ENCODE measurements around the gene DOCK4.

Gene DOCK4

GRCh38 chr7:111771638-111772037 lies 434.6 kb downstream of the DOCK4 start:
- CTCF ChIA-PET, result no interaction called here
- Mint-ChIP-seq H3K27me3 (peaks cover 7% of the 10 kb centered on the region), H3K36me3 (no peaks in the 10 kb centered on the region), H3K4me3 (no peak overlapping the region), H3K4me1 (no peaks in the 10 kb centered on the region), H3K27ac (no peak overlapping the region), H3K9me3 (no peaks in the 10 kb centered on the region)
- DNase-seq, result no peak

- H3K4me3 Mint-ChIP-seq, result no peak overlapping the region
- H3K27ac Mint-ChIP-seq, result no peak overlapping the region
- no peaks in the 10 kb centered on the region for H3K4me1 Mint-ChIP-seq
- CTCF ChIA-PET, result no interaction called here
- no peaks in the 10 kb centered on the region for H3K9me3 Mint-ChIP-seq
- DNase-seq, result no peak
- peaks cover 7% of the 10 kb centered on the region for H3K27me3 Mint-ChIP-seq
- no peaks in the 10 kb centered on the region for H3K36me3 Mint-ChIP-seq
Observed at GRCh38 chr7:111770116-111770515, 436.1 kb downstream of the DOCK4 start.

- H3K9me3 Mint-ChIP-seq, result no peaks in the 10 kb centered on the region
- no peaks in the 10 kb centered on the region for H3K36me3 Mint-ChIP-seq
- H3K27me3 Mint-ChIP-seq, result no peaks in the 10 kb centered on the region
- H3K27ac Mint-ChIP-seq, result no peak overlapping the region
- no peak for DNase-seq
- CTCF ChIA-PET, result interaction anchor here (0.6 kb wide), 1 partner anchor 648 kb away, joined by 3 read pairs; no protein-coding TSS in a partner anchor
- H3K4me1 Mint-ChIP-seq, result no peaks in the 10 kb centered on the region
- H3K4me3 Mint-ChIP-seq, result no peak overlapping the region
Observed at GRCh38 chr7:111765751-111766643, 440.2 kb downstream of the DOCK4 start.

GRCh38 chr7:111763221-111763801 lies 442.9 kb downstream of the DOCK4 start:
- no peaks in the 10 kb centered on the region for H3K36me3 Mint-ChIP-seq
- H3K27me3 Mint-ChIP-seq, result no peaks in the 10 kb centered on the region
- DNase-seq, result no peak
- no peaks in the 10 kb centered on the region for H3K4me1 Mint-ChIP-seq
- no peak overlapping the region for H3K4me3 Mint-ChIP-seq
- CTCF ChIA-PET, result interaction anchor here (0.6 to 1.3 kb wide), 3 partner anchors 10 to 733 kb away, joined by 3 to 5 read pairs (median 3); no protein-coding TSS in a partner anchor
- no peaks in the 10 kb centered on the region for H3K9me3 Mint-ChIP-seq
- no peak overlapping the region for H3K27ac Mint-ChIP-seq

GRCh38 chr7:111762799-111763198 lies 443.4 kb downstream of the DOCK4 start:
- DNase-seq, result no peak
- Mint-ChIP-seq H3K9me3 (no peaks in the 10 kb centered on the region), H3K36me3 (no peaks in the 10 kb centered on the region), H3K4me3 (no peak overlapping the region), H3K27ac (no peak overlapping the region), H3K27me3 (no peaks in the 10 kb centered on the region), H3K4me1 (no peaks in the 10 kb centered on the region)
- CTCF ChIA-PET, result interaction anchor here (0.6 to 1.3 kb wide), 3 partner anchors 10 to 734 kb away, joined by 3 to 5 read pairs (median 3); no protein-coding TSS in a partner anchor

GRCh38 chr7:111762211-111762610 lies 444.0 kb downstream of the DOCK4 start:
- Mint-ChIP-seq H3K4me3 (no peak overlapping the region), H3K4me1 (no peaks in the 10 kb centered on the region), H3K27ac (no peak overlapping the region), H3K27me3 (peaks cover under 1% of the 10 kb centered on the region), H3K9me3 (no peaks in the 10 kb centered on the region), H3K36me3 (no peaks in the 10 kb centered on the region)
- no peak for DNase-seq
- CTCF ChIA-PET, result no interaction called here

- peaks cover 8% of the 10 kb centered on the region for H3K27me3 Mint-ChIP-seq
- no peak overlapping the region for H3K4me3 Mint-ChIP-seq
- no peaks in the 10 kb centered on the region for H3K36me3 Mint-ChIP-seq
- H3K9me3 Mint-ChIP-seq, result no peaks in the 10 kb centered on the region
- CTCF ChIA-PET, result no interaction called here
- H3K27ac Mint-ChIP-seq, result no peak overlapping the region
- H3K4me1 Mint-ChIP-seq, result no peaks in the 10 kb centered on the region
- DNase-seq, result no peak
Observed at GRCh38 chr7:111760043-111760442, 446.2 kb downstream of the DOCK4 start.

- Mint-ChIP-seq H3K36me3 (no peaks in the 10 kb centered on the region), H3K4me1 (no peaks in the 10 kb centered on the region), H3K9me3 (no peaks in the 10 kb centered on the region), H3K4me3 (no peak overlapping the region), H3K27me3 (peaks cover 8% of the 10 kb centered on the region), H3K27ac (no peak overlapping the region)
- no peak for DNase-seq
- CTCF ChIA-PET, result no interaction called here
Observed at GRCh38 chr7:111758332-111758731, 447.9 kb downstream of the DOCK4 start.

- Mint-ChIP-seq H3K9me3 (no peaks in the 10 kb centered on the region), H3K27me3 (peaks cover 8% of the 10 kb centered on the region), H3K27ac (no peak overlapping the region), H3K36me3 (no peaks in the 10 kb centered on the region), H3K4me3 (no peak overlapping the region), H3K4me1 (no peaks in the 10 kb centered on the region)
- no peak for DNase-seq
- CTCF ChIA-PET, result interaction anchor here (0.9 kb wide), 1 partner anchor 19 kb away, joined by 3 read pairs; no protein-coding TSS in a partner anchor
Observed at GRCh38 chr7:111756687-111757178, 449.5 kb downstream of the DOCK4 start.

- no peak overlapping the region for H3K4me3 Mint-ChIP-seq
- DNase-seq, result no peak
- H3K9me3 Mint-ChIP-seq, result no peaks in the 10 kb centered on the region
- CTCF ChIA-PET, result interaction anchor here (1.7 to 3.4 kb wide), 2 partner anchors 12 to 99 kb away, joined by 5 to 14 read pairs; no protein-coding TSS in a partner anchor
- H3K27me3 Mint-ChIP-seq, result peaks cover 8% of the 10 kb centered on the region
- no peaks in the 10 kb centered on the region for H3K36me3 Mint-ChIP-seq
- no peaks in the 10 kb centered on the region for H3K4me1 Mint-ChIP-seq
- no peak overlapping the region for H3K27ac Mint-ChIP-seq
Observed at GRCh38 chr7:111755383-111755782, 450.8 kb downstream of the DOCK4 start.

- CTCF ChIA-PET, result interaction anchor here (1.1 to 3.4 kb wide), 5 partner anchors 9 to 101 kb away, joined by 4 to 14 read pairs (median 5); no protein-coding TSS in a partner anchor
- peaks cover 8% of the 10 kb centered on the region for H3K27me3 Mint-ChIP-seq
- DNase-seq, result no peak
- no peaks in the 10 kb centered on the region for H3K4me1 Mint-ChIP-seq
- no peaks in the 10 kb centered on the region for H3K9me3 Mint-ChIP-seq
- no peaks in the 10 kb centered on the region for H3K36me3 Mint-ChIP-seq
- H3K27ac Mint-ChIP-seq, result no peak overlapping the region
- H3K4me3 Mint-ChIP-seq, result no peak overlapping the region
Observed at GRCh38 chr7:111753968-111754367, 452.2 kb downstream of the DOCK4 start.

- Mint-ChIP-seq H3K27me3 (peaks cover 6% of the 10 kb centered on the region), H3K4me3 (no peak overlapping the region), H3K27ac (no peak overlapping the region), H3K36me3 (no peaks in the 10 kb centered on the region), H3K4me1 (no peaks in the 10 kb centered on the region), H3K9me3 (no peaks in the 10 kb centered on the region)
- CTCF ChIA-PET, result interaction anchor here (0.9 to 1.9 kb wide), 6 partner anchors 9 to 744 kb away, joined by 3 to 7 read pairs (median 5); no protein-coding TSS in a partner anchor
- peak; percentile 77 for DNase-seq
Observed at GRCh38 chr7:111752022-111752582, 454.1 kb downstream of the DOCK4 start.

- Mint-ChIP-seq H3K36me3 (no peaks in the 10 kb centered on the region), H3K27ac (no peak overlapping the region), H3K27me3 (no peaks in the 10 kb centered on the region), H3K4me3 (no peak overlapping the region), H3K4me1 (no peaks in the 10 kb centered on the region), H3K9me3 (no peaks in the 10 kb centered on the region)
- DNase-seq, result no peak
- CTCF ChIA-PET, result interaction anchor here (0.6 to 1.7 kb wide), 4 partner anchors 9 to 1671 kb away, joined by 3 to 4 read pairs (median 4); no protein-coding TSS in a partner anchor
Observed at GRCh38 chr7:111750878-111751277, 455.3 kb downstream of the DOCK4 start.

- no peak overlapping the region for H3K4me3 Mint-ChIP-seq
- H3K27me3 Mint-ChIP-seq, result no peaks in the 10 kb centered on the region
- H3K27ac Mint-ChIP-seq, result no peak overlapping the region
- no peaks in the 10 kb centered on the region for H3K36me3 Mint-ChIP-seq
- H3K4me1 Mint-ChIP-seq, result no peaks in the 10 kb centered on the region
- DNase-seq, result no peak
- CTCF ChIA-PET, result interaction anchor here (0.6 to 1.7 kb wide), 2 partner anchors 8 to 156 kb away, joined by 3 read pairs; no protein-coding TSS in a partner anchor
- no peaks in the 10 kb centered on the region for H3K9me3 Mint-ChIP-seq
Observed at GRCh38 chr7:111750228-111750627, 456.0 kb downstream of the DOCK4 start.

Measured in activated naive CD4-positive, alpha-beta T cell treated with anti-CD3 and anti-CD28 coated beads, Interleukin-2, amount 10 ng/mL, durations not matched to agents 7 days and 5 days (primary cell).